ENCODE measurements around the gene DYNLT4. TPM values are rescaled to one million over a fixed set of nuclear protein-coding genes. Genes with fewer than 3 reads are reported as not detected.

The DYNLT4 gene
- total and polyA plus RNA-seq, 2 of the 13 experiments (the other 11 are each of a cell fraction or from before 2014, with no cell fraction given): 0.77 TPM; not detected in 1

- TF ChIP-seq ZFP37 (CRISPR knock-in tag; IDR thresholded peaks at IDR 0.05; ENCODE audit: borderline replicate concordance) (no peak), ATF4 (CRISPR knock-in tag; IDR thresholded peaks at IDR 0.05) (no peak), ZNF747 (CRISPR knock-in tag; IDR thresholded peaks at IDR 0.05; ENCODE audit: borderline replicate concordance) (0 out of 2 replicates have a peak, but pooled peaks have one; percentile 41), ZFP41 (CRISPR knock-in tag; IDR thresholded peaks at IDR 0.05; ENCODE audit: borderline replicate concordance) (no peak), BATF2 (CRISPR knock-in tag; IDR thresholded peaks at IDR 0.05) (no peak), TFDP2 (CRISPR knock-in tag; IDR thresholded peaks at IDR 0.05) (no peak), KDM3A (CRISPR knock-in tag; IDR thresholded peaks at IDR 0.05; ENCODE audit: low read depth) (no peak), ZNF251 (CRISPR knock-in tag; IDR thresholded peaks at IDR 0.05) (no peak), ZNF160 (CRISPR knock-in tag; IDR thresholded peaks at IDR 0.05) (no peak), JUNB (CRISPR knock-in tag; IDR thresholded peaks at IDR 0.05; ENCODE audit: borderline replicate concordance) (no peak), SIN3B (IDR thresholded peaks at IDR 0.05; ENCODE audit: low read length) (no peak), ZEB1 (IDR thresholded peaks at IDR 0.05; ENCODE audit: insufficient replicate concordance, low read depth) (no peak), ZBTB4 (CRISPR knock-in tag; IDR thresholded peaks at IDR 0.05; ENCODE audit: borderline replicate concordance) (no peak), ZNF513 (CRISPR knock-in tag; conservative IDR thresholded peaks at IDR 0.05) (no peak), ZNF644 (CRISPR knock-in tag; IDR thresholded peaks at IDR 0.05; ENCODE audit: low read depth) (no peak), NKX3-1 (CRISPR knock-in tag; IDR thresholded peaks at IDR 0.05) (no peak), SNAPC5 (CRISPR knock-in tag; IDR thresholded peaks at IDR 0.05; ENCODE audit: borderline replicate concordance) (no peak), SOX5 (CRISPR knock-in tag; IDR thresholded peaks at IDR 0.05; ENCODE audit: borderline replicate concordance) (no peak), WIZ (CRISPR knock-in tag; IDR thresholded peaks at IDR 0.05) (no peak), RARA (CRISPR knock-in tag; IDR thresholded peaks at IDR 0.05) (peak; percentile 29; the same call in 1 of the 2 replicates), MLLT10 (CRISPR knock-in tag; IDR thresholded peaks at IDR 0.05) (no peak), ZNF343 (CRISPR knock-in tag; IDR thresholded peaks at IDR 0.05) (no peak)
Measured at GRCh38 chr1:44808938-44809917, 2.1 kb upstream of the DYNLT4 start (continued).
